Measurements from ENCODE around the gene TET2. TPM values are rescaled to one million over a fixed set of nuclear protein-coding genes. Genes with fewer than 3 reads are reported as not detected.

TET2 gene
- total RNA-seq, 1 experiment from 2014 or later, result 7.0 TPM

- no peak overlapping the region for H3K27ac ChIP-seq (ENCODE audit: low read length)
- DNase-seq (ENCODE audit: low read depth, low spot score), result no peak
- H3K36me3 ChIP-seq (ENCODE audit: control insufficient read depth, insufficient read depth, low read length), result peaks cover 2% of the 10 kb centered on the region; the same call in 1 of the 2 replicates
- H3K4me1 ChIP-seq (ENCODE audit: control insufficient read depth, insufficient read depth, low read length), result no peaks in the 10 kb centered on the region
- H3K4me3 ChIP-seq (ENCODE audit: low read depth in 2 of 2, low read length in 2 of 2), result no peak overlapping the region
- no peaks in the 10 kb centered on the region for H3K9me3 ChIP-seq (ENCODE audit: control insufficient read depth, insufficient read depth, low read depth, low read length)
- intact Hi-C loops (cut with micrococcal nuclease; ENCODE audit: unreplicated experiment) (no loop called here), in situ Hi-C loops (cut with HindIII; ENCODE audit: low pct_unique_long_range_greater_than_20kb, low sequenced_read_pairs) (no loop called here)
- CTCF ChIA-PET, result no interaction called here
- ATAC-seq, result no peak
- POLR2A ChIA-PET, result no interaction called here
- no peaks in the 10 kb centered on the region for H3K27me3 ChIP-seq (ENCODE audit: control insufficient read depth, insufficient read depth, low read length)
- TF ChIP-seq SIN3A (IDR thresholded peaks at IDR 0.05; ENCODE audit: borderline replicate concordance, insufficient read depth, low read depth, low read length), result no peak
- TF ChIP-seq POLR2AphosphoS5 (IDR thresholded peaks at IDR 0.05; ENCODE audit: low read depth, low read length), result no peak
- TF ChIP-seq CTCF (IDR thresholded peaks at IDR 0.05), result no peak
- TF ChIP-seq REST (IDR thresholded peaks at IDR 0.05; ENCODE audit: insufficient read depth in 1 of 2, low read depth in 2 of 2, low read length in 1 of 2), result no peak
- TF ChIP-seq TCF7L2 (IDR thresholded peaks at IDR 0.05; ENCODE audit: low read depth, low read length), result no peak
- BruUV-seq (replicated peaks), result no TSS peak
Observed at GRCh38 chr4:105267280-105267679, 120.6 kb downstream of the TET2 start.

- intact Hi-C loops (cut with micrococcal nuclease; ENCODE audit: unreplicated experiment) (no loop called here), in situ Hi-C loops (cut with HindIII; ENCODE audit: low pct_unique_long_range_greater_than_20kb, low sequenced_read_pairs) (no loop called here)
- no TSS peak for BruUV-seq (replicated peaks)
- TF ChIP-seq TCF7L2 (IDR thresholded peaks at IDR 0.05; ENCODE audit: low read depth, low read length), result no peak
- TF ChIP-seq SIN3A (IDR thresholded peaks at IDR 0.05; ENCODE audit: borderline replicate concordance, insufficient read depth, low read depth, low read length), result no peak
- no peak for TF ChIP-seq CTCF (IDR thresholded peaks at IDR 0.05)
- TF ChIP-seq POLR2AphosphoS5 (IDR thresholded peaks at IDR 0.05; ENCODE audit: low read depth, low read length), result no peak
- TF ChIP-seq REST (IDR thresholded peaks at IDR 0.05; ENCODE audit: insufficient read depth in 1 of 2, low read depth in 2 of 2, low read length in 1 of 2), result no peak
- POLR2A ChIA-PET, result interaction anchor here (0.7 kb wide), 1 partner anchor 16 kb away, joined by 4 read pairs; no protein-coding TSS in a partner anchor
- DNase-seq (ENCODE audit: low read depth, low spot score) (no peak), ATAC-seq (no peak)
- Histone ChIP-seq H3K4me3 (ENCODE audit: low read depth in 2 of 2, low read length in 2 of 2) (no peak overlapping the region), H3K36me3 (ENCODE audit: control insufficient read depth, insufficient read depth, low read length) (peaks cover 2% of the 10 kb centered on the region; the same call in 1 of the 2 replicates), H3K9me3 (ENCODE audit: control insufficient read depth, insufficient read depth, low read depth, low read length) (no peaks in the 10 kb centered on the region), H3K27me3 (ENCODE audit: control insufficient read depth, insufficient read depth, low read length) (no peaks in the 10 kb centered on the region), H3K4me1 (ENCODE audit: control insufficient read depth, insufficient read depth, low read length) (no peaks in the 10 kb centered on the region), H3K27ac (ENCODE audit: low read length) (no peak overlapping the region)
- CTCF ChIA-PET, result no interaction called here
Observed at GRCh38 chr4:105272002-105272401, 125.3 kb downstream of the TET2 start.

All from Panc1 (cell line).